CD4-positive, alpha-beta T cell treated with Interleukin-2 at 100 ng/mL for 4 hours (primary cell): Measurements from ENCODE around the gene ANKRA2.

Source experiments
- DNase-seq: peaks from one replicate; pipeline ENCODE4 v3.0.0-alpha.2; 2020; ENCODE audit warnings: low spot score

The ANKRA2 gene, protein sequence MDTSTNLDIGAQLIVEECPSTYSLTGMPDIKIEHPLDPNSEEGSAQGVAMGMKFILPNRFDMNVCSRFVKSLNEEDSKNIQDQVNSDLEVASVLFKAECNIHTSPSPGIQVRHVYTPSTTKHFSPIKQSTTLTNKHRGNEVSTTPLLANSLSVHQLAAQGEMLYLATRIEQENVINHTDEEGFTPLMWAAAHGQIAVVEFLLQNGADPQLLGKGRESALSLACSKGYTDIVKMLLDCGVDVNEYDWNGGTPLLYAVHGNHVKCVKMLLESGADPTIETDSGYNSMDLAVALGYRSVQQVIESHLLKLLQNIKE

GRCh38 chr5:73565139-73565968 lies at the start of gene ANKRA2, which contains the start of gene UTP15:
Gene ANKRA2, minus strand, starts transcription at chr5:73565639. Its CDS starts 2,758 bp downstream, at chr5:73562881.
Gene UTP15, plus strand, starts transcription at chr5:73565743. Its CDS starts 1,602 bp downstream, at chr5:73567345.
- peak; percentile 97 for DNase-seq

GRCh38 chr5:73615085-73615484 lies 49.6 kb upstream of the ANKRA2 start:
- no peak for DNase-seq

GRCh38 chr5:73612799-73613198 lies 47.4 kb upstream of the ANKRA2 start:
- no peak for DNase-seq

DNA sequence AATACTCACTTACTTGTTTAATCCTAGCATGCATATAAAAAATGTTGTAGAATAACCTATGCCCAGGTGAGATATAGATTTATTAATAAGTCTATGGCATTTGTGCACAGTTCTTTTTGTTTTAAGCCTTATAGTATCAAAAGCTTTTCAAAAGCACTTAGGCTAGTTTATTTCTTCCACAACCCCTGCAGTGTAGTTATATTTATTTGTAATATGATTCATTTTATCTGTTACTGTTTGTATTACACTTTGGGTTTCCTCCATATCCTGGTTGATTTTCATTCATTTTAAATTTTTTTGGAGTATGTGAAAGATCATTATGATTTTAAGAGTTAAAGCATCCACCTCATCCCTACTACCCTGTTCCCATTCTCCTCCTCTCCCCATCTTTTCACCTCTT lies 41.8 kb upstream of the ANKRA2 start:
- no peak for DNase-seq

DNA sequence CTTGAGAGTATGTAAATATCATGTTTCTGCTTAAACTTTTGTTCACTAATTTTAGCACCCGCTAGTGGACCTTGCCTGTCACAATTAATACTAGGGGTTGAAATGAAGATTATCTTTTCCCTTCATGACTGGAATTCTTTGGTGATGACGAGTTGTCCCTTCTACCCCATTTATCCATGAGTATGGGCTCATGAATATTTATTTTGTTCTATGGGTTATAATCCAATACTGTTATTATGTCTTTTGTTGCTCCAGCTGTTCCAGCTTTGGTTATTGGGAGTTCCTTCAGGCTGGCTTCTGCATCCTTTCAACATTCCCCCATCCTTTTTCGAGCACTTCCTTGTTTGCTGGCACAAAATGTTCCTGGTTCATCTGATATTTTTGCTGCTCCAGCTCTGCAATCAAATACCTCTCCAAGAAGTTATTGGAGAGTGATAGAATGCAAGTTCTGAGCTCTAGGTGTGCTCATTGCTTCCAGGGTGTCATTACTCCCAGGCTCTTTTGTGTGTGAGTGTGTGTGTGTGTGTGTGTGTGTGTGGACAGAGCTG lies 40.8 kb upstream of the ANKRA2 start:
- no peak for DNase-seq

GRCh38 chr5:73605223-73606087 lies 40.0 kb upstream of the ANKRA2 start:
- DNase-seq, result no peak

GRCh38 chr5:73603998-73604397 lies 38.6 kb upstream of the ANKRA2 start:
- no peak for DNase-seq

- no peak for DNase-seq
These were observed 33.9 kb upstream of the ANKRA2 start for GRCh38 chr5:73599380-73599779.

GRCh38 chr5:73596705-73597328 lies 31.4 kb upstream of the ANKRA2 start:
- DNase-seq, result peak; percentile 13

GRCh38 chr5:73592551-73592950 lies 27.1 kb upstream of the ANKRA2 start:
- no peak for DNase-seq

DNA sequence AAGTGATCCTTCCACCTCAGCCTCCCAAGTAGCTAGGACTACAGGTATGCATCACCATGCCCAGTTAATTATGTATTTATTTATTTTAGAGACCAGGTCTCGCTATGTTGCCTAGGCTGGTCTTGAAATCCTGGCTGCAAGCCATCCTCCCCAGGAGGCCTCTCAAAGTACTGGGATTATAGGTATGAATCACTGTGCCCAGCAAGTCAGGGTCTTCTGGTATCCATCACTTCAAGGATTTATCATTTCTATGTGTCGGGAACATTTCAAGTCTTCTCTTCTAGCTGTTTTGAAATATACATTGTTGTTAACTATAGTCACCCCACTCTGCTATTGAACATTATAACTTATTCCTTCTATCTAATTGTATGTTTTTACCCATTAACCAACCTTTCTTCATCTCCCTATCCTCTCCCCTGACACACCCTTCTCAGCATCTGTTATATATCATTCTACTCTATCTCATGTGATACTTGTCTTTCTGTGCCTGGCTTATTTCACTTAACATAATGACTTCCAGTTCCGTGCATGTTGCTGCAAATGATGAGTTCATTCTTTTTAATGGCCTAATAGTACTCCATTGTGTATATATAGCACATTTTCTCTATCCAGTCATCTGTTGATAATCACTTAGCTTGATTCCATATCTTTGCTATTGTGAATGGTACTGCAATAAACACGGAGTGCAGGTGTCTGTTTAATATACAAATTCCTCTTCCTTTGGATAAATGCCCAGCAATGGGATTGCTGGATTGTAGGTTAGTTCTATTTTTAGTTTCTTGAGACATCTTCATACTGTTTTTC lies 26.5 kb upstream of the ANKRA2 start:
- DNase-seq, result no peak

- peak; percentile 81 for DNase-seq
These were observed 25.8 kb upstream of the ANKRA2 start for GRCh38 chr5:73591102-73591695.

- no peak for DNase-seq
These were observed 22.5 kb upstream of the ANKRA2 start for GRCh38 chr5:73587923-73588322.

DNA sequence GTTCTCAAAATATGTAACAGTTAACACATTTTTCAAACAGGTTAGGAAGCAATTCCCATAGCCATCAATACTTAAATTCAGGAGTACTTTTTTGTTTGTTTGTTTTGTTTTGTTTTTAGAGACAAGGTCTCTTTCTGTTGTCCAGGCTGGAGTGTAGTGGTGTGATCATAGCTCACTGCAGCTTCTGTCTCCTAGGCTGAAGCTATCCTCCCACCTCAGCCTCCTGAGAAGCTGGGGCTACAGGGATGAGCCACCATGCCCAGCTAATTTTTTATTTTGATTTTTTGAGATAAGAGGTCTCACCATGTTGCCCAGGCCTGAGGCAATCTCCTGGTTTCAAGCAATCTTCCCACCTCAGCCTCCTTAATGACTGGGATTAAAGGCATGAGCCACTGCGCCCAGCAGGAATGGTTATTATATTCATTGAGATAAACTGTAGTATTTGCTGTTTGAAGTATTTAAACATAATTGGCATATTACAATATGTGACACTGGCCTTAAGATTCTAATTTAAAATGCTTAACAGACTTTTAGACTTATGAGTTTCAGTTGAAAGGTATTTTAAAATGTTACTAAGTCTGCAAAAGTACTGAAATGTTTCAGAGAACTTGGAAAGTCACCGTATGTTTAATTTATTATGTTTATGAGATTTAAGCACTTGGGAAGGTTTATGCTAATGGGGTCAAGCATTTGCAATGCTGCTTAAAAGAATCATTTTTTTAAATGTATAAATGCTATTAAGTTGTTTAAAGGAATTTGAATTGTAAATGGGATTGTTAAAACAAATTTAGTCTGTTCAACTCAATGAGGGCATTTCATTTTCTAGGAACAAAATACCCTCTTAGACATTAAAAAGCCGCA lies 17.1 kb upstream of the ANKRA2 start:
- DNase-seq, result no peak

DNA sequence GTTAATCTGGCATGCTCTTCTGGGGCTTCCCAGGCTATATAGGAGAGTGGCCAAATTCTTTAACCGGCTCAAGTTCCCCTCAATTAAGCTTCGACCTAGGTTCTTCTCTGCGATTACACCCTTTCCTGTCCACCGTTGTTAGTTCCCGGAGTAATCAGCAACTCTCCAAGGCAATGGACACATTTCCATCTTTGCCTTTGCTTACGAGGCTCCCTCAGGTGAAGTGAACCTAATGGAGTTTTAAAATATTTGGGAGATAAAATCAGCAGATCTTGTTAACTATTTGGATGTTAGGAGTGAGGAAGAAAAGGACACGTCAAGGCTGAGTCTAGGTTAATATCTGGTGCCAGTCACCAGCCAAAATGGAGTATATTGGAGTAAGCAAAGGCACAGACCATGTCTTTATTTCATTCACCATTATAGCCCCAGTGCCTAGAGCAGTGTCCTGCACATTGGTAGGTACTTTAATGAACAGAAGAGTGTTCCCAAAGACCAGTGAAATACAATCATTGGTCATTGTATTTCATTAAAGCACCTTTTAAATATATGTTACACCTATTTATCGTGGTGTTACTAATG lies 619 bp upstream of the ANKRA2 start:
- no peak for DNase-seq

GRCh38 chr5:73564675-73565074 lies 764 bp downstream of the ANKRA2 start:
- no peak for DNase-seq

- no peak for DNase-seq
These were observed 1.4 kb downstream of the ANKRA2 start for GRCh38 chr5:73564018-73564417.

DNA sequence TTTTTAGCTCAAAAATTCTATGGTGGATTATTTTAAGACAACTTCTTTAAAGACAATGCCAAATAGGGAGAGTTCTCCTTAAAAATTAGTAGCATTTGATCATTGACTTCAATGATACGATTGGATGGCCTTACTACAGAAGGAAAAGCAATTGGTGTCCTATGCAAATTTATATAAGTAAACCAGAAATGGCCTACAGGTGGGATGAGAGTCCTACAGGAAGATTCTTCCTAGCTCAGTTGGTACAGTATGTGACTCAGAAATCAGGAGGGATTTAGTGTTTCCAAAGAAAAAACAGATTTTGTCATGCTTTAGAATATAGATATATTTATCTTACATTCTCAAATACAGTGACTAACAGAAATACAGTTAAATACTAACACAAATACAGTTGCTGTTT lies 6.5 kb downstream of the ANKRA2 start:
- no peak for DNase-seq

- DNase-seq, result no peak
These were observed 12.8 kb downstream of the ANKRA2 start for GRCh38 chr5:73552642-73553041.
